SK-N-SH treated with all-trans-retinoic acid at 6 μM for 48 hours (cell line): ENCODE measurements around the gene CHST8.
"Not testable (repeated sequence)": the region's sequence is repeated elsewhere in the genome, so short reads cannot be mapped to it uniquely, and the experiment has no call there.

ENCODE experiments used
- ATAC-seq: fragments of 200-7000 bp; cut with Tn5 transposase; 3 replicates; pipeline ENCODE4 v1.9.1; 2020; ENCODE audit warnings: mild to moderate bottlenecking, moderate library complexity
- ARNTL ChIP-seq: fragments of 450-650 bp; formaldehyde crosslinking; IDR thresholded peaks from 2 replicates; pipeline ENCODE4 v1.5.0; 2020; ENCODE audit warnings: low read depth, mild to moderate bottlenecking, moderate library complexity, borderline replicate concordance
- BACH2 ChIP-seq: fragments of 250-450 bp; sonication (Bioruptor Pico); IDR thresholded peaks from 2 replicates; pipeline ENCODE4 v1.9.0; 2021; ENCODE audit warnings: mild to moderate bottlenecking, borderline replicate concordance
- CSDC2 ChIP-seq: fragments of 250-450 bp; sonication (Bioruptor Pico); IDR thresholded peaks from 2 replicates; pipeline ENCODE4 v1.5.0; 2020; ENCODE audit warnings: mild to moderate bottlenecking, moderate library complexity
- CSRNP3 ChIP-seq: fragments of 250-450 bp; sonication (Bioruptor Pico); IDR thresholded peaks from 2 replicates; pipeline ENCODE4 v1.5.1; 2021; ENCODE audit warnings: mild to moderate bottlenecking, moderate library complexity
- ESRRG ChIP-seq: fragments of 250-450 bp; sonication (Bioruptor Pico); IDR thresholded peaks from 2 replicates; pipeline ENCODE4 v1.6.1; 2021; ENCODE audit warnings: mild to moderate bottlenecking
- GLIS3 ChIP-seq: fragments of 250-450 bp; sonication (Bioruptor Pico); IDR thresholded peaks from 2 replicates; pipeline ENCODE4 v1.5.0; 2020; ENCODE audit warnings: mild to moderate bottlenecking, moderate library complexity
- ISL1 ChIP-seq: fragments of 250-450 bp; sonication (Bioruptor Pico); IDR thresholded peaks from 2 replicates; pipeline ENCODE4 v2.1.2; 2022; ENCODE audit warnings: mild to moderate bottlenecking, moderate library complexity
- OSR1 ChIP-seq: fragments of 250-450 bp; sonication (Bioruptor Pico); IDR thresholded peaks from 2 replicates; pipeline ENCODE4 v1.8.0; 2022; ENCODE audit warnings: moderate library complexity, mild to moderate bottlenecking, inconsistent platforms
- POU6F1 ChIP-seq: fragments of 250-450 bp; sonication (Bioruptor Pico); IDR thresholded peaks from 2 replicates; pipeline ENCODE4 v1.8.0; 2021; ENCODE audit warnings: low read depth, mild to moderate bottlenecking, moderate library complexity, borderline replicate concordance
- PPARA ChIP-seq: fragments of 250-450 bp; sonication (Bioruptor Pico); IDR thresholded peaks from 2 replicates; pipeline ENCODE4 v1.5.0; 2020; ENCODE audit warnings: mild to moderate bottlenecking, borderline replicate concordance
- TOX ChIP-seq: fragments of 250-450 bp; sonication (Bioruptor Pico); IDR thresholded peaks from 2 replicates; pipeline ENCODE4 v1.8.0; 2021; ENCODE audit warnings: mild to moderate bottlenecking, moderate library complexity, borderline replicate concordance
- TSHZ2 ChIP-seq: fragments of 250-450 bp; sonication (Bioruptor Pico); IDR thresholded peaks from 2 replicates; pipeline ENCODE4 v1.5.0; 2020; ENCODE audit warnings: mild to moderate bottlenecking, moderate library complexity
- ZC3H10 ChIP-seq: fragments of 250-450 bp; sonication (Bioruptor Pico); IDR thresholded peaks from 2 replicates; pipeline ENCODE4 v1.5.1; 2021; ENCODE audit warnings: mild to moderate bottlenecking, moderate library complexity
- ZFP3 ChIP-seq: fragments of 250-450 bp; sonication (Bioruptor Pico); IDR thresholded peaks from 2 replicates; pipeline ENCODE4 v1.5.0; 2020; ENCODE audit warnings: mild to moderate bottlenecking, moderate library complexity
- ZFP30 ChIP-seq: fragments of 450-650 bp; formaldehyde crosslinking; IDR thresholded peaks from 2 replicates; pipeline ENCODE4 v1.5.0; 2022; ENCODE audit warnings: mild to moderate bottlenecking, moderate library complexity
- ZNF565 ChIP-seq: fragments of 450-650 bp; formaldehyde crosslinking; conservative IDR thresholded peaks from 2 replicates; pipeline ENCODE4 v1.5.0; 2020; ENCODE audit warnings: low read depth, mild to moderate bottlenecking, moderate library complexity
- ZNF70 ChIP-seq: fragments of 450-650 bp; formaldehyde crosslinking; IDR thresholded peaks from 2 replicates; pipeline ENCODE4 v1.5.0; 2020; ENCODE audit warnings: mild to moderate bottlenecking, moderate library complexity
- ZNF8 ChIP-seq: fragments of 450-650 bp; formaldehyde crosslinking; IDR thresholded peaks from 2 replicates; pipeline ENCODE4 v1.5.0; 2020; ENCODE audit warnings: mild to moderate bottlenecking, moderate library complexity
- TF ChIP-seq, protein P1 (sequence below): fragments of 250-450 bp; sonication (Bioruptor Pico); IDR thresholded peaks from 2 replicates; pipeline ENCODE4 v1.5.1; 2020; ENCODE audit warnings: low read depth, mild to moderate bottlenecking, moderate library complexity
- TF ChIP-seq, protein P2 (sequence below): fragments of 250-450 bp; sonication (Bioruptor Pico); IDR thresholded peaks from 2 replicates; pipeline ENCODE4 v1.8.0; 2020; ENCODE audit warnings: mild to moderate bottlenecking, moderate library complexity, borderline replicate concordance

Gene CHST8

DNA sequence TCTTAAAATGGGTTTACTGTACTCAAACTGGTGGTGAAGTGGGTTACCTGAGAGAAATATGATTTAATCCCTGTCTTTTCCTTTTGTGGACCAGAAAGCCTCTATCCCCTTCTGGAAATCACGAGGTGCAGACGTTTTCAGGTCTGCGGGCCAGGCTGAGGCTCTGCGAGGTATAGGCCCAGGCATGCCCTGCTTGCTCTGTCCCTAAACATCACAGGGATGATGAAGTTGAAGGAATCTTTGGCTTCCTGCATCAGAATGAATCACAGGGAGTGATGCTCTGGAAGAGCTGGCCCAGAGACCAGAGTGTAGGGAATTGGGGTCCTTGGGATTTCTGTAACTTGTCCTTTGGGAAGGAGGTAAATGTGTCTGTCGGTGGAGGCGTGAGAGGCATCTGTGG is 18.4 kb upstream of the CHST8 start:
- no peak for ATAC-seq
- TF ChIP-seq TSHZ2 (CRISPR knock-in tag) (no peak), PPARA (CRISPR knock-in tag) (no peak), ZNF70 (CRISPR knock-in tag) (no peak), ESRRG (no peak), GLIS3 (CRISPR knock-in tag) (no peak), ZNF8 (CRISPR knock-in tag) (no peak), TOX (CRISPR knock-in tag) (no peak), ZNF565 (CRISPR knock-in tag) (no peak), ZC3H10 (CRISPR knock-in tag) (no peak), CSDC2 (CRISPR knock-in tag) (no peak), ZFP3 (CRISPR knock-in tag) (no peak), ISL1 (CRISPR knock-in tag) (no peak), CSRNP3 (CRISPR knock-in tag) (no peak), ZFP30 (CRISPR knock-in tag) (no peak), OSR1 (CRISPR knock-in tag) (no peak), BACH2 (no peak)
- TF ChIP-seq, protein P1, sequence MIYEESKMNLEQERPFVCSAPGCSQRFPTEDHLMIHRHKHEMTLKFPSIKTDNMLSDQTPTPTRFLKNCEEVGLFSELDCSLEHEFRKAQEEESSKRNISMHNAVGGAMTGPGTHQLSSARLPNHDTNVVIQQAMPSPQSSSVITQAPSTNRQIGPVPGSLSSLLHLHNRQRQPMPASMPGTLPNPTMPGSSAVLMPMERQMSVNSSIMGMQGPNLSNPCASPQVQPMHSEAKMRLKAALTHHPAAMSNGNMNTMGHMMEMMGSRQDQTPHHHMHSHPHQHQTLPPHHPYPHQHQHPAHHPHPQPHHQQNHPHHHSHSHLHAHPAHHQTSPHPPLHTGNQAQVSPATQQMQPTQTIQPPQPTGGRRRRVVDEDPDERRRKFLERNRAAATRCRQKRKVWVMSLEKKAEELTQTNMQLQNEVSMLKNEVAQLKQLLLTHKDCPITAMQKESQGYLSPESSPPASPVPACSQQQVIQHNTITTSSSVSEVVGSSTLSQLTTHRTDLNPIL (CRISPR knock-in tag) = no peak
- TF ChIP-seq, all 23 proteins: peak for 0

DNA sequence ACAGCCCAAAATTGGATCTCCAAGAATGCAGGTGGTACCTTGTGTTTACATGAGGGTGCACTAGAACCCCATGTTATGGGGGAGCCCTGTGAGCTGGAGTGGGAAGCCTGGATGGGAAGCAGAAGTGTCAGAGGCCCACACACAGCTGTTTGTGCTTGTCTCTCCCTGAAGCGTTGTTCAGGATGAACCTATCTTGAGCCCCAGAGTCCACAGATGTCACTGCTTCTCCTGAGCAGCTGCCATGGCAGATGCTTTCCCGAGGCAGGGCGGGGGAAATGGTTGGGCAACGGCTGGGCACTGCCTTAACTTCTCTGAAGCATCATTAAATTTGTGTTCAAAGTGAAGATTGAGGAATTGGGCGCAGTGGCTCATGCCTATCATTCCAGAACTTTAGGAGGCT is 17.1 kb upstream of the CHST8 start:
- ATAC-seq = no peak

DNA sequence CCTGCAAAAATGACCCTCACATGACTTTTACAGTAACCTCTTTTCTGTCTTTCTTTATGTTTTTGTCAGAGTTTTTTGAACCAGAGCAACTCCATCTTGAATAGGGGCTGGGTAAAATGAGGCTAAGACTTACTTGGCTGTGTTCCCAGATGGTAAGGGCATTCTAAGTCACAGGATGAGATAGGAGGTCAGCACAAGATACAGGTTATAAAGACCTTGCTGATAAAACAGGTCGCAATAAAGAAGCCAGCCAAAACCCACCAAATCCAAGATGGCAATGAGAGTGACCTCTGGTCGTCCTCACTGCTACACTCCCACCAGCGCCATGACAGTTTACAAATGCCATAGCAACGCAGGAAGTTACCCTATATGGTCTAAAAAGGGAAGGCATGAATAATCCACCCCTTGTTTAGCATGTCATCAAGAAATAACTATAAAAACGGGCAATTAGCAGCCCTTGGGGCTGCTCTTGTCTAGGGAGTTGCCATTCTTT is 15.9 kb upstream of the CHST8 start:
- not testable (repeated sequence) for ATAC-seq

More for the DNA sequence above, 17.1 kb upstream of the CHST8 start:
- TF ChIP-seq CSDC2 (CRISPR knock-in tag) (no peak), ZNF565 (CRISPR knock-in tag) (no peak), ESRRG (no peak), POU6F1 (CRISPR knock-in tag) (no peak), BACH2 (no peak)
- TF ChIP-seq, protein P2, sequence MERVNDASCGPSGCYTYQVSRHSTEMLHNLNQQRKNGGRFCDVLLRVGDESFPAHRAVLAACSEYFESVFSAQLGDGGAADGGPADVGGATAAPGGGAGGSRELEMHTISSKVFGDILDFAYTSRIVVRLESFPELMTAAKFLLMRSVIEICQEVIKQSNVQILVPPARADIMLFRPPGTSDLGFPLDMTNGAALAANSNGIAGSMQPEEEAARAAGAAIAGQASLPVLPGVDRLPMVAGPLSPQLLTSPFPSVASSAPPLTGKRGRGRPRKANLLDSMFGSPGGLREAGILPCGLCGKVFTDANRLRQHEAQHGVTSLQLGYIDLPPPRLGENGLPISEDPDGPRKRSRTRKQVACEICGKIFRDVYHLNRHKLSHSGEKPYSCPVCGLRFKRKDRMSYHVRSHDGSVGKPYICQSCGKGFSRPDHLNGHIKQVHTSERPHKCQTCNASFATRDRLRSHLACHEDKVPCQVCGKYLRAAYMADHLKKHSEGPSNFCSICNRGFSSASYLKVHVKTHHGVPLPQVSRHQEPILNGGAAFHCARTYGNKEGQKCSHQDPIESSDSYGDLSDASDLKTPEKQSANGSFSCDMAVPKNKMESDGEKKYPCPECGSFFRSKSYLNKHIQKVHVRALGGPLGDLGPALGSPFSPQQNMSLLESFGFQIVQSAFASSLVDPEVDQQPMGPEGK (CRISPR knock-in tag) = no peak
- TF ChIP-seq, all 23 proteins: peak for 0

DNA sequence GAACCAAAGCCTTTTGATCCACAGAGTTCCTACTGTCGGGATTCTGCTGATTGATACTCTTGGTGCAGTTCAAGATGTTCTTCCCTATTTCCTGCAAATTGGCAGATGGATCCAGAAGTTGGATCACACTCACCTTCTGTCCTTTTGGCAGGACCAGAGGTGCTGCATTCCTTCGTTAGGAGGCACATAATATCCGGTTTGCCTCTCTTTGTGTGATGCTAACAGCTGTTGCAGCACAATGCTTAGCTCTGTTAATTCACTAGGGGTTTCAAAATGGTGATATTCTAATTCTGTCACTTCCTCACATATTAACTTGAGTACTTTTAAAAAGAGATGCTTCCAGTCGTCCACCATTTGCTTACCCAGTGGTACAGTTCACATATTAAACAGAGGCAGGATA is 15.2 kb upstream of the CHST8 start:
- no peak for TF ChIP-seq ZFP3 (CRISPR knock-in tag)
- no peak for TF ChIP-seq POU6F1 (CRISPR knock-in tag)
- TF ChIP-seq GLIS3 (CRISPR knock-in tag) = no peak
- TF ChIP-seq, protein P1 (CRISPR knock-in tag) = no peak
- TF ChIP-seq CSDC2 (CRISPR knock-in tag) = no peak
- no peak for TF ChIP-seq ZNF70 (CRISPR knock-in tag)
- no peak for TF ChIP-seq ZFP30 (CRISPR knock-in tag)
- no peak for TF ChIP-seq ZNF565 (CRISPR knock-in tag)
- no peak for TF ChIP-seq ARNTL (CRISPR knock-in tag)
- no peak for TF ChIP-seq TOX (CRISPR knock-in tag)
- ATAC-seq = no peak
